SK-N-SH treated with all-trans-retinoic acid at 6 μM for 48 hours (cell line): ENCODE data around the gene ATP5F1D.

ENCODE experiments used
- ATAC-seq: fragments of 200-7000 bp; cut with Tn5 transposase; 3 replicates; pipeline ENCODE4 v1.9.1; 2020; ENCODE audit warnings: mild to moderate bottlenecking, moderate library complexity
- ARNTL ChIP-seq: fragments of 450-650 bp; formaldehyde crosslinking; IDR thresholded peaks from 2 replicates; pipeline ENCODE4 v1.5.0; 2020; ENCODE audit warnings: low read depth, mild to moderate bottlenecking, moderate library complexity, borderline replicate concordance
- BACH2 ChIP-seq: fragments of 250-450 bp; sonication (Bioruptor Pico); IDR thresholded peaks from 2 replicates; pipeline ENCODE4 v1.9.0; 2021; ENCODE audit warnings: mild to moderate bottlenecking, borderline replicate concordance
- GLIS3 ChIP-seq: fragments of 250-450 bp; sonication (Bioruptor Pico); IDR thresholded peaks from 2 replicates; pipeline ENCODE4 v1.5.0; 2020; ENCODE audit warnings: mild to moderate bottlenecking, moderate library complexity
- ISL1 ChIP-seq: fragments of 250-450 bp; sonication (Bioruptor Pico); IDR thresholded peaks from 2 replicates; pipeline ENCODE4 v2.1.2; 2022; ENCODE audit warnings: mild to moderate bottlenecking, moderate library complexity
- OSR1 ChIP-seq: fragments of 250-450 bp; sonication (Bioruptor Pico); IDR thresholded peaks from 2 replicates; pipeline ENCODE4 v1.8.0; 2022; ENCODE audit warnings: moderate library complexity, mild to moderate bottlenecking, inconsistent platforms
- SNAI2 ChIP-seq: fragments of 250-450 bp; sonication (Bioruptor Pico); IDR thresholded peaks from 2 replicates; pipeline ENCODE4 v1.5.0; 2020; ENCODE audit warnings: mild to moderate bottlenecking, moderate library complexity
- TCF4 ChIP-seq: fragments of 250-450 bp; sonication (Bioruptor Pico); IDR thresholded peaks from 2 replicates; pipeline ENCODE4 v1.8.0; 2021; ENCODE audit warnings: mild to moderate bottlenecking, moderate library complexity, borderline replicate concordance
- TOX ChIP-seq: fragments of 250-450 bp; sonication (Bioruptor Pico); IDR thresholded peaks from 2 replicates; pipeline ENCODE4 v1.8.0; 2021; ENCODE audit warnings: mild to moderate bottlenecking, moderate library complexity, borderline replicate concordance
- ZFP3 ChIP-seq: fragments of 250-450 bp; sonication (Bioruptor Pico); IDR thresholded peaks from 2 replicates; pipeline ENCODE4 v1.5.0; 2020; ENCODE audit warnings: mild to moderate bottlenecking, moderate library complexity
- ZFP30 ChIP-seq: fragments of 450-650 bp; formaldehyde crosslinking; IDR thresholded peaks from 2 replicates; pipeline ENCODE4 v1.5.0; 2022; ENCODE audit warnings: mild to moderate bottlenecking, moderate library complexity
- ZNF565 ChIP-seq: fragments of 450-650 bp; formaldehyde crosslinking; conservative IDR thresholded peaks from 2 replicates; pipeline ENCODE4 v1.5.0; 2020; ENCODE audit warnings: low read depth, mild to moderate bottlenecking, moderate library complexity
- ZNF70 ChIP-seq: fragments of 450-650 bp; formaldehyde crosslinking; IDR thresholded peaks from 2 replicates; pipeline ENCODE4 v1.5.0; 2020; ENCODE audit warnings: mild to moderate bottlenecking, moderate library complexity
- ZNF8 ChIP-seq: fragments of 450-650 bp; formaldehyde crosslinking; IDR thresholded peaks from 2 replicates; pipeline ENCODE4 v1.5.0; 2020; ENCODE audit warnings: mild to moderate bottlenecking, moderate library complexity
- TF ChIP-seq, protein P1 (sequence below): fragments of 250-450 bp; sonication (Bioruptor Pico); IDR thresholded peaks from 2 replicates; pipeline ENCODE4 v1.5.0; 2020; ENCODE audit warnings: mild to moderate bottlenecking, moderate library complexity
- TF ChIP-seq, protein P2 (sequence below): fragments of 250-450 bp; sonication (Bioruptor Pico); IDR thresholded peaks from 2 replicates; pipeline ENCODE4 v1.8.0; 2021; ENCODE audit warnings: low read depth, mild to moderate bottlenecking, moderate library complexity, borderline replicate concordance
- TF ChIP-seq, protein P3 (sequence below): fragments of 250-450 bp; sonication (Bioruptor Pico); IDR thresholded peaks from 2 replicates; pipeline ENCODE4 v1.5.1; 2020; ENCODE audit warnings: low read depth, mild to moderate bottlenecking, moderate library complexity

The ATP5F1D gene

DNA sequence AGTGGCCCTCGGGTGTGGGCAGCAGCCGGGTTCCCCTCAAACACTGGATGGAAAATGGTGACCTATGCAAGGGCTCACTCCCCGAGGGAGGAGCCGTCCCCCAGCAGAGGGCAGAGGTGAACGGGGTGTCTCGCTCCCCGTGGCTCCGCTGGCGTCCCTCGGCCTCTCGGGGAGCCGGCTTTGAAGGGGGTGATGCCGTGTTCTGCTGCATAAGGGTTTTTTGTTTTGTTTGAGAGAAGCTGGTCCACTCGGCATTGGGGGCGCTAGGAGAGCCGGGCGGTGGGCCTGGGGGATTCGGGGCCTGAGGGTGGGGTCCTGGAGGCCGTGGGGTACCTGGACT is 48.1 kb downstream of the ATP5F1D start:
- ATAC-seq = no peak
- TF ChIP-seq ZNF565 (no peak), SNAI2 (CRISPR knock-in tag) (no peak), TOX (CRISPR knock-in tag) (no peak), TCF4 (no peak), ZNF8 (CRISPR knock-in tag) (no peak), BACH2 (CRISPR knock-in tag) (no peak), OSR1 (no peak), ZFP3 (CRISPR knock-in tag) (no peak), ZNF70 (no peak), ISL1 (CRISPR knock-in tag) (no peak)
- TF ChIP-seq, protein P1, sequence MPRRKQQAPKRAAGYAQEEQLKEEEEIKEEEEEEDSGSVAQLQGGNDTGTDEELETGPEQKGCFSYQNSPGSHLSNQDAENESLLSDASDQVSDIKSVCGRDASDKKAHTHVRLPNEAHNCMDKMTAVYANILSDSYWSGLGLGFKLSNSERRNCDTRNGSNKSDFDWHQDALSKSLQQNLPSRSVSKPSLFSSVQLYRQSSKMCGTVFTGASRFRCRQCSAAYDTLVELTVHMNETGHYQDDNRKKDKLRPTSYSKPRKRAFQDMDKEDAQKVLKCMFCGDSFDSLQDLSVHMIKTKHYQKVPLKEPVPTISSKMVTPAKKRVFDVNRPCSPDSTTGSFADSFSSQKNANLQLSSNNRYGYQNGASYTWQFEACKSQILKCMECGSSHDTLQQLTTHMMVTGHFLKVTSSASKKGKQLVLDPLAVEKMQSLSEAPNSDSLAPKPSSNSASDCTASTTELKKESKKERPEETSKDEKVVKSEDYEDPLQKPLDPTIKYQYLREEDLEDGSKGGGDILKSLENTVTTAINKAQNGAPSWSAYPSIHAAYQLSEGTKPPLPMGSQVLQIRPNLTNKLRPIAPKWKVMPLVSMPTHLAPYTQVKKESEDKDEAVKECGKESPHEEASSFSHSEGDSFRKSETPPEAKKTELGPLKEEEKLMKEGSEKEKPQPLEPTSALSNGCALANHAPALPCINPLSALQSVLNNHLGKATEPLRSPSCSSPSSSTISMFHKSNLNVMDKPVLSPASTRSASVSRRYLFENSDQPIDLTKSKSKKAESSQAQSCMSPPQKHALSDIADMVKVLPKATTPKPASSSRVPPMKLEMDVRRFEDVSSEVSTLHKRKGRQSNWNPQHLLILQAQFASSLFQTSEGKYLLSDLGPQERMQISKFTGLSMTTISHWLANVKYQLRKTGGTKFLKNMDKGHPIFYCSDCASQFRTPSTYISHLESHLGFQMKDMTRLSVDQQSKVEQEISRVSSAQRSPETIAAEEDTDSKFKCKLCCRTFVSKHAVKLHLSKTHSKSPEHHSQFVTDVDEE (CRISPR knock-in tag) = no peak
- TF ChIP-seq, protein P2, sequence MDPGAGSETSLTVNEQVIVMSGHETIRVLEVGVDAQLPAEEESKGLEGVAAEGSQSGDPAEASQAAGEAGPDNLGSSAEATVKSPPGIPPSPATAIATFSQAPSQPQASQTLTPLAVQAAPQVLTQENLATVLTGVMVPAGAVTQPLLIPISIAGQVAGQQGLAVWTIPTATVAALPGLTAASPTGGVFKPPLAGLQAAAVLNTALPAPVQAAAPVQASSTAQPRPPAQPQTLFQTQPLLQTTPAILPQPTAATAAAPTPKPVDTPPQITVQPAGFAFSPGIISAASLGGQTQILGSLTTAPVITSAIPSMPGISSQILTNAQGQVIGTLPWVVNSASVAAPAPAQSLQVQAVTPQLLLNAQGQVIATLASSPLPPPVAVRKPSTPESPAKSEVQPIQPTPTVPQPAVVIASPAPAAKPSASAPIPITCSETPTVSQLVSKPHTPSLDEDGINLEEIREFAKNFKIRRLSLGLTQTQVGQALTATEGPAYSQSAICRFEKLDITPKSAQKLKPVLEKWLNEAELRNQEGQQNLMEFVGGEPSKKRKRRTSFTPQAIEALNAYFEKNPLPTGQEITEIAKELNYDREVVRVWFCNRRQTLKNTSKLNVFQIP = no peak
- TF ChIP-seq, protein P3, sequence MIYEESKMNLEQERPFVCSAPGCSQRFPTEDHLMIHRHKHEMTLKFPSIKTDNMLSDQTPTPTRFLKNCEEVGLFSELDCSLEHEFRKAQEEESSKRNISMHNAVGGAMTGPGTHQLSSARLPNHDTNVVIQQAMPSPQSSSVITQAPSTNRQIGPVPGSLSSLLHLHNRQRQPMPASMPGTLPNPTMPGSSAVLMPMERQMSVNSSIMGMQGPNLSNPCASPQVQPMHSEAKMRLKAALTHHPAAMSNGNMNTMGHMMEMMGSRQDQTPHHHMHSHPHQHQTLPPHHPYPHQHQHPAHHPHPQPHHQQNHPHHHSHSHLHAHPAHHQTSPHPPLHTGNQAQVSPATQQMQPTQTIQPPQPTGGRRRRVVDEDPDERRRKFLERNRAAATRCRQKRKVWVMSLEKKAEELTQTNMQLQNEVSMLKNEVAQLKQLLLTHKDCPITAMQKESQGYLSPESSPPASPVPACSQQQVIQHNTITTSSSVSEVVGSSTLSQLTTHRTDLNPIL (CRISPR knock-in tag) = no peak
- TF ChIP-seq, all 23 proteins: peak for 0

DNA sequence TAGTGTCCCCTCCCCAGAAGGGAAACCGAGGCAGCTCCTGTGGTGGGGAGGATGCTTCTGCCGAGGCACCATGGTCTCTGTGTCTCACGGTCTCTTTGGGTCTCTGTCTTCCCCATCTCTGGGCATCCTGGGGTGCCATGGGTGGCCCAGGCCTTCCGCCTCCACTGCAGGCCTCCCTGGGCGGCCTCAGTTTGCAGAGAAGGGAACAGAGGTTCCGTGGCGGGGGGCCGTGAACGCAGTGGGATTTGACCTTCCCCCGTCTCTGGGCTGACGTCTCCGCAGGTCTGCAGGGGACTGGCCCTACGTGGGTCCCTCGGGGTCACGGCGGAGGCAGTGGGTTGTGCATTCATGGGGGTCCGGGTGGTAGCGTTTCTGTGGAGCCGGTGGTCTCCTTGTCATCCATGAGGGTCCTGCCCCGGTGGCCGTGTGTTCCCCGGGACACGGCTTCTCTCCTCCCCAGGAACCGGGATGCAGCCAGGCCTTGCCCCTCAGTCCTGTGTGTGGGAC is 48.7 kb downstream of the ATP5F1D start:
- TF ChIP-seq ISL1 (CRISPR knock-in tag) (no peak), ZFP3 (CRISPR knock-in tag) (no peak), TCF4 (no peak)
- TF ChIP-seq, protein P2 = no peak
- TF ChIP-seq, protein P1 (CRISPR knock-in tag) = no peak
- no peak for ATAC-seq

DNA sequence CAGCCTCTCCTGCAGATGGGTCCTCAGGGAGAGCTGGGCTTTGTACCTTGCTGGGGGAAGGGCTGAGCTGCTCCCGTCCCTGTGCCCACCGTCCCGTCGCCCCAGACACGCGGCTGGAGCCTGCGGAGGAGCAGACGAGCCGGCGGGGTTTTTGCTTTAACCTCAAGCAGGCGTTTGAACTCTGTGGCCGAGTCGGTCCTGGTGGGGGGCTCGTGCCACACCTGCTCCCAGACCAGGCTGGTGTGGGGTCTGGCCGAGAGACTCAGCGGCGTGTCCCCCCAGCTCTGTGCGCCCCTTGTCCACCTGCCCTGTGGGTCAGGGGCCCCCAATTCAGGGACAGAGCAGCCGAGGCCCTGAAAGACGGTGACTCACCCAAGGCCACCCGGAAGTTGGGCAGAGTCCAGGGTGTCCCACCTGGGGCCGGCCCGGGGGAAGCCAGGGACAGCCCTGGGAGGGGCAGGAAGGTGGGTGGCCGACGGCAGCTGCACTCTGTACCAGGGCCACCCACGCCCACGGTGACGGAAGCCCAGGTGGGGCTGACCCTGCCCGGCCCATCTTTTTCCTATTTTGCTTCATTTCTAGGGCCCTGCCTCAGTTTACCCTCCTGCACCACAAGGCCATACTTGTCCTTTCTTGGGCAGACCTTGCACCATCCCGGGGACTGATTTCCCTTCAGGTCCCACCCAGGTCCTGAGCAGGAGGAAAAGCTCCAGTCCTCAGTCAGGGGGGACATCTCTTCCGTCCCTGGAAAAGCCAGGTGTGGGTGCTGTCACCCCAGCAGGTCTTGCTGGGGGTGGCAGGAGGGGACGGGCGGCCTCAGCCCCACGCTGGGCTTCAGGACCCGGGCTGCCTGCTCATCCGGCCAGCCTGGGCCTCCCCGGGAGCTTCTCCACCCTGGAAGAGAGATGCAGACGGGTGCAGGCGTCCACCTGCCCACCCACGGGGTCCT is 49.4 kb downstream of the ATP5F1D start:
- TF ChIP-seq ZNF70 (no peak), ARNTL (CRISPR knock-in tag) (no peak), BACH2 (CRISPR knock-in tag) (no peak), OSR1 (no peak), ZFP30 (CRISPR knock-in tag) (no peak), GLIS3 (CRISPR knock-in tag) (no peak), ZNF565 (no peak)
- TF ChIP-seq, protein P1 (CRISPR knock-in tag) = no peak
- ATAC-seq = no peak
